ENCODE results near the gene ZSWIM6. TPM values are rescaled to one million over a fixed set of nuclear protein-coding genes. Genes with fewer than 3 reads are reported as not detected.

ZSWIM6 gene
- total and polyA plus RNA-seq, 2 of the 4 experiments (the other 2 are of a cell fraction), result 10.8 to 14.1 TPM

DNA sequence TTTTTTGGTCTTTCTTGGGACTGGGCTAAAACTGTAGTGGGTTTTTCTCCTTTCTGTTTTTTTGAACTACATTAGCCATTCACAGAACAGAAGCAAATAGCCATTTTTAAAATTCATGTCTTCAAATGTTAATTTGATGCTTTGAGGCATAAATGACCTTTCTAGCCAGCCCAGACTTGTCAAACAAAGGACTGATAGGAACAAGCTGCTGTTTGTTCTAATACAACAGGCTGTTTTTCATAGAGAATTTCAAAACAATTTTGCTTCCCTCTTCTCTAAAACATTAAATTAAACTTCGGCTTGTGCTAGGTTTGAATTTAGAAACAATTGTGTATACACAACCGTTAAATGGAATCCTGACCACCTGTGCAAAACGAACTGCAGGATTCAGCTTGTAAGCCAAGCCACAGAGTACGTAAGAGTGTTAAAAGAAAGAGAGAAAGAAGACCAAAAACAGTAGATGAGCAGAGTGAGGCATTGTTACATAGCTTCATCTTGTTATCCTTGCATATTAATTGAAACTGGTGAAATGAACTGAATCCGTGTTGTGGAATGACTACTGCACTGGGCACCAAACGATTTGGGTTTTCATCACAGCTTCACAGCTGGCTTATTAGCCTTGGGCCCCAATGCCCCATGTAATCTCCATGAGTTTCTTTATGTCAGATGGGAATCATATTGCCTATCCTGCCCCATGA lies 100.0 kb downstream of the ZSWIM6 start:
- Histone ChIP-seq H3K36me3 (ENCODE audit: control insufficient read depth, insufficient read depth, low read length) (no peaks in the 10 kb centered on the region), H3K9ac (ENCODE audit: low read depth, low read length) (no peak overlapping the region), H4K20me1 (ENCODE audit: insufficient read depth, low read length) (peaks cover 66% of the 10 kb centered on the region), H2BK120ac (ENCODE audit: low read depth, low read length) (no peak overlapping the region), H3K23ac (ENCODE audit: low read depth, low read length) (peak overlapping the region; percentile 41), H3K27me3 (ENCODE audit: control insufficient read depth, insufficient read depth, low read length) (no peaks in the 10 kb centered on the region), H3K14ac (replicated peaks; ENCODE audit: low read depth, low read length) (no peak overlapping the region), H2AK9ac (replicated peaks; ENCODE audit: low read depth, low read length, poor library complexity) (no peak overlapping the region), H3K79me1 (ENCODE audit: low read depth in 1 of 2, low read length in 2 of 2) (peaks cover 37 to 72% of the 10 kb centered on the region in 2 experiments), H3K9me3 (ENCODE audit: control insufficient read depth, insufficient read depth, low read length) (no peaks in the 10 kb centered on the region), H2AK5ac (ENCODE audit: low read depth, low read length) (no peak overlapping the region), H2BK20ac (ENCODE audit: low read depth, low read length) (peak overlapping the region; percentile 25; the same call in 1 of the 2 replicates), H2BK5ac (ENCODE audit: low read depth, low read length, poor library complexity, severe bottlenecking) (peak overlapping the region; percentile 5), H4K5ac (ENCODE audit: low read depth, low read length) (peak overlapping the region; percentile 2; the same call in 1 of the 2 replicates), H3K4me1 (ENCODE audit: control insufficient read depth, insufficient read depth, low read length) (peaks cover 10% of the 10 kb centered on the region), H2BK15ac (ENCODE audit: low read depth, low read length) (no peak overlapping the region), H3K18ac (ENCODE audit: low read depth, low read length) (peak overlapping the region; percentile 75), H3K9me1 (ENCODE audit: insufficient read depth, low read length) (peaks cover 17% of the 10 kb centered on the region), H3K27ac (ENCODE audit: insufficient read depth, low read length) (peak overlapping the region; percentile 25; the same call in 1 of the 2 replicates), H3K4ac (ENCODE audit: low read depth, low read length) (peak overlapping the region; percentile 16; the same call in 1 of the 2 replicates), H4K8ac (ENCODE audit: low read depth in 2 of 2, low read length in 2 of 2) (0 out of 4 replicates have a peak overlapping the region, but pooled peaks of 1 of the 2 experiments have one; percentile 10), H3K4me2 (ENCODE audit: low read depth, low read length) (peak overlapping the region; percentile 47), H2AFZ (replicated peaks; ENCODE audit: low read length, poor library complexity) (no peak overlapping the region), H3K4me3 (ENCODE audit: insufficient read depth, low read depth, low read length) (no peak overlapping the region), H4K91ac (ENCODE audit: insufficient read depth, low read depth, low read length) (no peak overlapping the region), H3K56ac (ENCODE audit: extremely low read depth, insufficient read depth, low read length) (no peak overlapping the region)
- ATAC-seq (ENCODE audit: low read depth) (no peak; the same call in 1 of the 2 replicates), DNase-seq (no peak)
- intact Hi-C loops (cut with micrococcal nuclease) (no loop called here), dilution Hi-C loops (cut with HindIII; ENCODE audit: low sequenced_read_pairs, unreplicated experiment) (no loop called here), in situ Hi-C loops (cut with MboI; ENCODE audit: low sequenced_read_pairs) (no loop called here)
- ChIA-PET POLR2A (ENCODE audit: unreplicated experiment) (no interaction called here), CTCF (interaction anchor here (0.6 kb wide), 1 partner anchor 12 kb away, joined by 6 read pairs; no protein-coding TSS in a partner anchor)
- TSS peak; percentile 2 for BruUV-seq (replicated peaks)
- WGBS, 2 experiments (ENCODE audit: extremely low coverage in 2 of 2, insufficient read length in 1 of 2), result 40% methylated on average over 1 of the region's 6 CpGs; no CpG with 5 or more reads in 1 of the 2 experiments
- no peak for TF ChIP-seq RFX5 (IDR thresholded peaks at IDR 0.05; ENCODE audit: low read depth, low read length)
- no peak for TF ChIP-seq MAZ (IDR thresholded peaks at IDR 0.05; ENCODE audit: borderline replicate concordance, low read depth, low read length)
- no peak for TF ChIP-seq RCOR1 (IDR thresholded peaks at IDR 0.05; ENCODE audit: insufficient replicate concordance, low read length)
- TF ChIP-seq MXI1 (IDR thresholded peaks at IDR 0.05; ENCODE audit: borderline replicate concordance, low read depth, low read length), result no peak
- TF ChIP-seq FOS (IDR thresholded peaks at IDR 0.05; ENCODE audit: low read depth, low read length), result no peak
- no peak for TF ChIP-seq RAD21 (IDR thresholded peaks at IDR 0.05; ENCODE audit: low read length)
- no peak for TF ChIP-seq SMC3 (IDR thresholded peaks at IDR 0.05; ENCODE audit: low read depth, low read length)
- TF ChIP-seq, protein P1, sequence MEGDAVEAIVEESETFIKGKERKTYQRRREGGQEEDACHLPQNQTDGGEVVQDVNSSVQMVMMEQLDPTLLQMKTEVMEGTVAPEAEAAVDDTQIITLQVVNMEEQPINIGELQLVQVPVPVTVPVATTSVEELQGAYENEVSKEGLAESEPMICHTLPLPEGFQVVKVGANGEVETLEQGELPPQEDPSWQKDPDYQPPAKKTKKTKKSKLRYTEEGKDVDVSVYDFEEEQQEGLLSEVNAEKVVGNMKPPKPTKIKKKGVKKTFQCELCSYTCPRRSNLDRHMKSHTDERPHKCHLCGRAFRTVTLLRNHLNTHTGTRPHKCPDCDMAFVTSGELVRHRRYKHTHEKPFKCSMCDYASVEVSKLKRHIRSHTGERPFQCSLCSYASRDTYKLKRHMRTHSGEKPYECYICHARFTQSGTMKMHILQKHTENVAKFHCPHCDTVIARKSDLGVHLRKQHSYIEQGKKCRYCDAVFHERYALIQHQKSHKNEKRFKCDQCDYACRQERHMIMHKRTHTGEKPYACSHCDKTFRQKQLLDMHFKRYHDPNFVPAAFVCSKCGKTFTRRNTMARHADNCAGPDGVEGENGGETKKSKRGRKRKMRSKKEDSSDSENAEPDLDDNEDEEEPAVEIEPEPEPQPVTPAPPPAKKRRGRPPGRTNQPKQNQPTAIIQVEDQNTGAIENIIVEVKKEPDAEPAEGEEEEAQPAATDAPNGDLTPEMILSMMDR (conservative IDR thresholded peaks at IDR 0.05; ENCODE audit: low read depth, low read length), result no peak
- no peak for TF ChIP-seq MAFK (IDR thresholded peaks at IDR 0.05; ENCODE audit: low read depth, low read length)
- TF ChIP-seq, protein P2, sequence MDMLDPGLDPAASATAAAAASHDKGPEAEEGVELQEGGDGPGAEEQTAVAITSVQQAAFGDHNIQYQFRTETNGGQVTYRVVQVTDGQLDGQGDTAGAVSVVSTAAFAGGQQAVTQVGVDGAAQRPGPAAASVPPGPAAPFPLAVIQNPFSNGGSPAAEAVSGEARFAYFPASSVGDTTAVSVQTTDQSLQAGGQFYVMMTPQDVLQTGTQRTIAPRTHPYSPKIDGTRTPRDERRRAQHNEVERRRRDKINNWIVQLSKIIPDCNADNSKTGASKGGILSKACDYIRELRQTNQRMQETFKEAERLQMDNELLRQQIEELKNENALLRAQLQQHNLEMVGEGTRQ (IDR thresholded peaks at IDR 0.05; ENCODE audit: low read depth, low read length), result no peak
- TF ChIP-seq, protein P3, sequence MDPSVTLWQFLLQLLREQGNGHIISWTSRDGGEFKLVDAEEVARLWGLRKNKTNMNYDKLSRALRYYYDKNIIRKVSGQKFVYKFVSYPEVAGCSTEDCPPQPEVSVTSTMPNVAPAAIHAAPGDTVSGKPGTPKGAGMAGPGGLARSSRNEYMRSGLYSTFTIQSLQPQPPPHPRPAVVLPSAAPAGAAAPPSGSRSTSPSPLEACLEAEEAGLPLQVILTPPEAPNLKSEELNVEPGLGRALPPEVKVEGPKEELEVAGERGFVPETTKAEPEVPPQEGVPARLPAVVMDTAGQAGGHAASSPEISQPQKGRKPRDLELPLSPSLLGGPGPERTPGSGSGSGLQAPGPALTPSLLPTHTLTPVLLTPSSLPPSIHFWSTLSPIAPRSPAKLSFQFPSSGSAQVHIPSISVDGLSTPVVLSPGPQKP (IDR thresholded peaks at IDR 0.05; ENCODE audit: borderline replicate concordance, low read depth, low read length), result no peak
- TF ChIP-seq POLR2A (IDR thresholded peaks at IDR 0.05; ENCODE audit: low read depth, low read length), result no peak
- no peak for TF ChIP-seq CEBPB (IDR thresholded peaks at IDR 0.05; ENCODE audit: low read depth, low read length)
- TF ChIP-seq BHLHE40 (IDR thresholded peaks at IDR 0.05; ENCODE audit: low read depth, low read length), result no peak
- TF ChIP-seq CHD1 (IDR thresholded peaks at IDR 0.05; ENCODE audit: low read depth, low read length), result no peak
